Activated CD4-positive, alpha-beta T cell treated with anti-CD3 and anti-CD28 coated beads, Interleukin-2, Interleukin-6, amounts not matched to agents 100 ng/mL and 50 ng/mL, durations not matched to agents 16 hours and 8 hours (primary cell): ENCODE data around the gene ENOX1.

Experiments
- DNase-seq: peaks from one replicate; pipeline ENCODE4 v3.0.0-alpha.2; 2020

ENOX1 gene

GRCh38 chr13:43785261-43785649 lies 1.5 kb downstream of the ENOX1 start:
- no peak for DNase-seq

GRCh38 chr13:43784496-43784895 lies 2.3 kb downstream of the ENOX1 start:
- DNase-seq = no peak

GRCh38 chr13:43783820-43784219 lies 3.0 kb downstream of the ENOX1 start:
- DNase-seq = peak; percentile 32

GRCh38 chr13:43782686-43783085 lies 4.1 kb downstream of the ENOX1 start:
- no peak for DNase-seq

- no peak for DNase-seq
Measured at GRCh38 chr13:43780666-43781065, 6.1 kb downstream of the ENOX1 start.

GRCh38 chr13:43776501-43777079 lies 10.2 kb downstream of the ENOX1 start:
- DNase-seq = no peak

- DNase-seq = no peak
Measured at GRCh38 chr13:43776006-43776405, 10.8 kb downstream of the ENOX1 start.

- no peak for DNase-seq
Measured at GRCh38 chr13:43773602-43774001, 13.2 kb downstream of the ENOX1 start.

- DNase-seq = no peak
Measured at GRCh38 chr13:43770871-43771270, 15.9 kb downstream of the ENOX1 start.

GRCh38 chr13:43769529-43769928 lies 17.2 kb downstream of the ENOX1 start:
- no peak for DNase-seq

GRCh38 chr13:43767341-43767931 lies 19.3 kb downstream of the ENOX1 start:
- DNase-seq = no peak

GRCh38 chr13:43766725-43767124 lies 20.0 kb downstream of the ENOX1 start:
- no peak for DNase-seq

- DNase-seq = no peak
Measured at GRCh38 chr13:43764349-43764748, 22.4 kb downstream of the ENOX1 start.

- no peak for DNase-seq
Measured at GRCh38 chr13:43763143-43763759, 23.5 kb downstream of the ENOX1 start.

- DNase-seq = no peak
Measured at GRCh38 chr13:43761616-43762315, 25.0 kb downstream of the ENOX1 start.

GRCh38 chr13:43760257-43760656 lies 26.5 kb downstream of the ENOX1 start:
- DNase-seq = no peak

- DNase-seq = no peak
Measured at GRCh38 chr13:43758834-43759233, 27.9 kb downstream of the ENOX1 start.

- DNase-seq = no peak
Measured at GRCh38 chr13:43757266-43757665, 29.5 kb downstream of the ENOX1 start.

GRCh38 chr13:43755844-43756243 lies 30.9 kb downstream of the ENOX1 start:
- DNase-seq = no peak

- DNase-seq = no peak
Measured at GRCh38 chr13:43751624-43752023, 35.1 kb downstream of the ENOX1 start.

- DNase-seq = no peak
Measured at GRCh38 chr13:43749503-43749902, 37.3 kb downstream of the ENOX1 start.

GRCh38 chr13:43744261-43745031 lies 42.3 kb downstream of the ENOX1 start:
- no peak for DNase-seq

- DNase-seq = no peak
Measured at GRCh38 chr13:43742911-43743310, 43.9 kb downstream of the ENOX1 start.
